ENCODE data around the gene RIC3.
A peak's percentile ranks its signal among the peaks of the same experiment; 100 is the strongest.

RIC3 gene

GRCh38 chr11:8168485-8169257, at the start of gene RIC3:
RIC3 (minus strand) TSS chr11:8169025; CDS start chr11:8168989, 36 bp downstream.
- peak within 1 kb of the TSS; percentile 62; the same call in 1 of the 2 replicates for H3K4me3 ChIP-seq (ENCODE audit: low read length)
- no peak for TF ChIP-seq ZNF274 (IDR thresholded peaks at IDR 0.05; ENCODE audit: low read depth, low read length)

DNA sequence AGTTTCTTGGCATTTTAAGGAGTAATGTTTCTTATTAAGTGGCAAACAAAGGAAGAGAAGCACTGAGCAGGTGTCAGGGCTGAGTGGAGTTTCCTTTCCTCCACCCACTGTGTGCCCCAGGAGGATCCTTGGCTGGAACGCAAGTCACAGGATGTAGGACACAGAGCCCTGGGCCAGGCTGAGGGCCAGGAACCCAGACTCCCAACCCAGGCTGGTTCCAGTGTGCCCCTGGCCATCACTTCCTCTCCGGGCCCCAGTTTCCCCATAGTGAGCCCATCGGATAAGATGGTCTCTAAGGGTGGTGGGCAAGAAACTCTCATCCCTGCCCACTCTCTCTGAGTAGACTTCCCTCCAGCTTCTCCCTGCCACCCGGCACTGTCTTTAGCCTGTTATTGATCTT, 49.6 kb upstream of the RIC3 start:
- TF ChIP-seq ZNF274 (IDR thresholded peaks at IDR 0.05; ENCODE audit: low read depth, low read length), result no peak
- H3K4me3 ChIP-seq (ENCODE audit: low read length), result no peak overlapping the region

- TF ChIP-seq ZNF274 (IDR thresholded peaks at IDR 0.05; ENCODE audit: low read depth, low read length), result no peak
- H3K4me3 ChIP-seq (ENCODE audit: low read length), result no peak overlapping the region
Measured at GRCh38 chr11:8217926-8218325, 49.1 kb upstream of the RIC3 start.

GRCh38 chr11:8217136-8217535, 48.3 kb upstream of the RIC3 start:
- no peak overlapping the region for H3K4me3 ChIP-seq (ENCODE audit: low read length)
- no peak for TF ChIP-seq ZNF274 (IDR thresholded peaks at IDR 0.05; ENCODE audit: low read depth, low read length)

GRCh38 chr11:8213376-8213775, 44.6 kb upstream of the RIC3 start:
- no peak for TF ChIP-seq ZNF274 (IDR thresholded peaks at IDR 0.05; ENCODE audit: low read depth, low read length)
- no peak overlapping the region for H3K4me3 ChIP-seq (ENCODE audit: low read length)

DNA sequence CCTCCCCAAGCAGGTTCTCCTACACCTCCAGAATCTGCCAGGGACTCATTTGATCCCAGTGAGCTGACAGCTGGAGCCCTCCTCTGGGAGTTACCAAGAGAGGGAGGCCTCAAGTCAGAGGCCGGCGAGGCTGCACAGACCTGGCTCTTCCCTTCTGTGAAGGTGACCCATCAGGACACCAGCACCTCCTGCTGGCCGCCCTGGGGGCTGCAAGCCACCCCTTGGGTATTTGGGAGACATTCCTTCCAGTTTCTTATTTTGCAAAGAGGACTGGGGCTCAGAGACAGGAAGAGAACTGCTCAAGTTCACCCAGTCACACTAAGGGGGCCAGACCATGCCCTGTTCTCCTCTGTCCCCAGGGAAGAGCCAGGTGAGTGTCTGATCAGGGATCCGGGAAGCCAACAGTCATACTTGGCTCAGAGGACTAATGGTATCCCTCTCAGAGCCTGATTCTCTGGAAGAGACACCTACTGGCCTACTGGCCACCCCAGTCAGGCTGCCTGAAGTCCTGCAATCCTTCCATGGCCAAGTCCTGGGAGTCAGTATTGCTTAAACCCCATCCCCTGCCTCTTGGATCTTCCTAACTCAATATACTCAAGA, 40.5 kb upstream of the RIC3 start:
- H3K4me3 ChIP-seq (ENCODE audit: low read length), result no peak overlapping the region
- no peak for TF ChIP-seq ZNF274 (IDR thresholded peaks at IDR 0.05; ENCODE audit: low read depth, low read length)

GRCh38 chr11:8207080-8208000, 38.5 kb upstream of the RIC3 start:
- no peak overlapping the region for H3K4me3 ChIP-seq (ENCODE audit: low read length)
- no peak for TF ChIP-seq ZNF274 (IDR thresholded peaks at IDR 0.05; ENCODE audit: low read depth, low read length)

DNA sequence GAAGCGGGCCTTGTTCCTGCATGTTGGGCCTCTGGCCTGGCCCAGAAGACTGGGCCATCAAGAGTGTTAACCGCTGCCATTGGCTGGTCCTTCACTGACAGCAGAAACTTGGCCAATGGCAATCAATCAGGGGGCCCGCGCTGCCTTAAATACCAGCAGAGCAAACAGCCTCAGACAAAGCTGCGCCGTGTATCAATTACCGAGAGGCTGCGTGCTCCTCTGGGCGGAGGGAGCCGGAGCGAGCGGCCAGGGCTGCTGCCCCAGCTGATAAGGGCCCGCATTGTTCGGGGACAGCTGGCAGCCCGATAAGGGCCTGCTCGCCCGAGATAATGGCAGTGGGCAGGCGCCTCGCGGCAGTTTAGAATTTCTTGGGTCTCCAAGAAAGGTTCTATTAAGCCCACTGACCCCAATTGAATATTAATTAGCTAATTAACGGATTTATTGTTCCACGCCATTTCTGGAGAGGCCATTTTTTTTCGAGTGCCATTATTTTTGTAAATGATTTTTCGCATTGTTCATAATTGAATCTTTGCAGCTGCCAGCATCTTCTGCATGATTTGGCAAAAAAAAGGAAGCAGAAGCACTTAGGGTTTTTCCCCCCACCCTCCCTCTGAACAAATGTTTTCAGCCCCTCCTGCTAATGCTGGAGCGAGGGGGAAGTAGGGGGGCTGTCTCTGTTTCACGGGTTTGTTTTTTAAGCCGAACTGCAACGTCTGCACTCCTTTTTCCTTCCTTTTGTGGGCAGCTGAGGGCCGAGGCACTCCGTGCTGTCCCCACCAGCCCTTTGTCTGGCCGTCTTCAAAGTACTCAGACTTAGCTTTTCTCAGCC, 37.6 kb upstream of the RIC3 start:
- TF ChIP-seq ZNF274 (IDR thresholded peaks at IDR 0.05; ENCODE audit: low read depth, low read length), result no peak
- no peak overlapping the region for H3K4me3 ChIP-seq (ENCODE audit: low read length)

- no peak for TF ChIP-seq ZNF274 (IDR thresholded peaks at IDR 0.05; ENCODE audit: low read depth, low read length)
- no peak overlapping the region for H3K4me3 ChIP-seq (ENCODE audit: low read length)
Measured at GRCh38 chr11:8205566-8205965, 36.7 kb upstream of the RIC3 start.

DNA sequence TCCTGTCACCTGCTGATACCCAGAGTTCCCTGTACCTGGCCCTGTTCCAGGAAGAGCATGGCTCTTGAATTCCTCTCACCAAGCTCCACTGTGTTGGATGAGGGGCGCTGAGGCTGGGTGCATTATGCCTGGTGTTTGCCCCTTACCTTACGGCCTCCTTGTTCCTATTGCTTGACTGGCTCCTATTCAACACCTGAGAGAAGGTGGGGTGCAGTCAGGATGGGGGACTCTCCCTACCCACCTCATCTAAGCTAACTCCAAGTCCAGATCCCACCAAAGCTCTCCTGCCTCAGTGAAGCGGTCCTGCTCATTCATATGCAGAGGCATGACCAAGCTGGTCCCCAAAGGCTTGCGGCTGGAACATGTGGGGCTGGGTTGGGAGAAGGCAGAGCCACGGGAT, 35.8 kb upstream of the RIC3 start:
- no peak for TF ChIP-seq ZNF274 (IDR thresholded peaks at IDR 0.05; ENCODE audit: low read depth, low read length)
- H3K4me3 ChIP-seq (ENCODE audit: low read length), result no peak overlapping the region

GRCh38 chr11:8204025-8204424, 35.2 kb upstream of the RIC3 start:
- no peak overlapping the region for H3K4me3 ChIP-seq (ENCODE audit: low read length)
- no peak for TF ChIP-seq ZNF274 (IDR thresholded peaks at IDR 0.05; ENCODE audit: low read depth, low read length)

- no peak overlapping the region for H3K4me3 ChIP-seq (ENCODE audit: low read length)
- no peak for TF ChIP-seq ZNF274 (IDR thresholded peaks at IDR 0.05; ENCODE audit: low read depth, low read length)
Measured at GRCh38 chr11:8203414-8203715, 34.5 kb upstream of the RIC3 start.

GRCh38 chr11:8202516-8203413, 33.9 kb upstream of the RIC3 start:
- TF ChIP-seq ZNF274 (IDR thresholded peaks at IDR 0.05; ENCODE audit: low read depth, low read length), result no peak
- no peak overlapping the region for H3K4me3 ChIP-seq (ENCODE audit: low read length)

All from GM08714 (cell line).